Colonic mucosa (tissue), 4 donors: Measurements from ENCODE around the gene PSMD7. TPM values are rescaled to one million over a fixed set of nuclear protein-coding genes. Genes with fewer than 3 reads are reported as not detected.
"Not testable (repeated sequence)": the region's sequence is repeated elsewhere in the genome, so short reads cannot be mapped to it uniquely, and the experiment has no call there.

Source experiments
- DNase-seq: peaks from one replicate; pipeline ENCODE4 v3.0.0-alpha.2; 2020
- H3K27ac ChIP-seq: fragments of 200-600 bp; one replicate; pipeline ENCODE4 v1.8.0; 2021
- H3K27me3 ChIP-seq: fragments of 200-600 bp; one replicate; pipeline ENCODE4 v1.8.0; 2021
- H3K36me3 ChIP-seq: fragments of 200-600 bp; one replicate; pipeline ENCODE4 v1.8.0; 2021
- H3K4me1 ChIP-seq: fragments of 200-600 bp; one replicate; pipeline ENCODE4 v1.8.0; 2021; ENCODE audit warnings: mild to moderate bottlenecking
- H3K4me3 ChIP-seq: fragments of 200-600 bp; one replicate; pipeline ENCODE4 v1.8.0; 2021
- H3K9ac ChIP-seq, 2 donors: one replicate each; pipeline ENCODE4 v1.7.0; 2013; ENCODE audit warnings: control low read depth in 2 of 2, low read depth in 2 of 2, low read length in 2 of 2
- H3K9me3 ChIP-seq: fragments of 200-600 bp; one replicate; pipeline ENCODE4 v1.8.0; 2021
- CTCF ChIP-seq: fragments of 200-600 bp; IDR thresholded peaks from one replicate; pipeline ENCODE4 v1.8.0; 2022; ENCODE audit warnings: antibody characterized with exemption, mild to moderate bottlenecking
- intact Hi-C: fragments of 100-400 bp; cut with DNase I; formaldehyde crosslinking; loops from one replicate; pipeline ENCODE4 v1.14.1; 2022
- total RNA-seq, 2 donors: library from RNA; stranded (reverse); fragmentation: NEBNext Ultra II Directional in 1 of 2; extraction: Animal tissue kit (Norgen Biotek cat#: 25700) in 1 of 2; gene quantifications; one replicate each; pipeline ENCODE4 v1.2.1, GENCODE V29; 2021
- donor health status: healthy.
- donor health status: DM: no; HTN: no; CAD: no.
- donor health status: DM: no; HTN: no; CAD: no.

The PSMD7 gene
- total RNA-seq, 2 donors from 2014 or later: 80.9 to 96.8 TPM

DNA sequence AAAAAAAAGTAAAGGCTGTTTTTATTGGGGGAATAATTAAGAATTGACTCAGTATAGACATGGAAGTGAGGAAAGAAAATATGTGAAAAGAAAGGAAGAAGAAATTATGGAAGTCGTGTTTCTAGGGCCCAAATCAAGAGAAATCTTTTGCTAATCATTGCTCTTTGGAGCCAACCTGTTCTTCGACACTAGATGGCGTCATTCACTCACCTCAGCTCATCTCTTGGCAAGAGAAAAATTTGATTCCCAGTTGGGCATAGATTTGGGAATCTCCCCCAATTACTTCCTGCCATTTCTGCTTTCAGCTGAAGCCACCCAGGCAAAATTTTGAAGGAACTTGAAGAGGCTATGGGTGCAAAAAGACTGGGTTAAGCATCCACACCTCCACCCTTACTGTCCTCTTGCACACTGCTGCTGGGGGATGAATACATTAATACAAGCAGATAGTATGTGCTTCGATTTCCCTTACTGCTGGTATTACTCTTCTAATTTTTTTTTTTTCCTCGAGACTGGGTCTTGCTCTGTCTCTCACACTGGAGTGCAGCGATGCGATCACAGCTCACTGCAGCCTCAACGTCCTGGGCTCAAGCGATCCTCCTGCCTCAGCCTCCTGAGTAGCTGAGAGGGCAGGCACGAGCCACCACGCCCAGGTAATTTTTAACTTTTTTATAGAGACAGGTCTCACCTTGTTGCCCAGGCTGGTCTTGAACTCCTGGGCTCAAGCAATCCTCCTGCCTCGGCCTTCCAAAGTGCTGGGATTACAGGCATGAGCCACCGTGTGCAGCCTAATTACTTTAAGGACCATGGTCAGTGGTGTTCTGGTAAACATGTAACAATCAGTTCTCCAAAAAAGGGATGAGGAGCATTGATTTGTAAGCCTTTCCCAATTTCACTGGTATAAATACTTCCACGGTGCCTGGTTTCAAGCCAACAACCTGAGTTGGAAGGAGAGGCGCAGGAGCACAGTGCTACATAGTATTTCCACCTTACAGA is 13.5 kb downstream of the PSMD7 start:
- Histone ChIP-seq H3K9me3 (no peaks in the 10 kb centered on the region), H3K27ac (no peak overlapping the region), H3K4me3 (no peak overlapping the region), H3K36me3 (peaks cover 12% of the 10 kb centered on the region), H3K27me3 (no peaks in the 10 kb centered on the region), H3K4me1 (no peaks in the 10 kb centered on the region), H3K9ac (no peak overlapping the region)
- intact Hi-C loops: loop anchor here (5.0 to 10.0 kb wide), 2 partner anchors 122 to 315 kb away; no protein-coding TSS in a partner anchor
- peak; percentile 30 for DNase-seq
- TF ChIP-seq CTCF: peak; percentile 67

GRCh38 chr16:74315059-74315458 is 18.4 kb downstream of the PSMD7 start:
- TF ChIP-seq CTCF: no peak
- H3K9me3 ChIP-seq: no peaks in the 10 kb centered on the region
- no peaks in the 10 kb centered on the region for H3K36me3 ChIP-seq
- H3K27ac ChIP-seq: no peak overlapping the region
- no peak overlapping the region for H3K4me3 ChIP-seq
- no peaks in the 10 kb centered on the region for H3K4me1 ChIP-seq
- intact Hi-C loops: no loop called here
- H3K9ac ChIP-seq: no peak overlapping the region
- H3K27me3 ChIP-seq: no peaks in the 10 kb centered on the region
- DNase-seq: no peak

DNA sequence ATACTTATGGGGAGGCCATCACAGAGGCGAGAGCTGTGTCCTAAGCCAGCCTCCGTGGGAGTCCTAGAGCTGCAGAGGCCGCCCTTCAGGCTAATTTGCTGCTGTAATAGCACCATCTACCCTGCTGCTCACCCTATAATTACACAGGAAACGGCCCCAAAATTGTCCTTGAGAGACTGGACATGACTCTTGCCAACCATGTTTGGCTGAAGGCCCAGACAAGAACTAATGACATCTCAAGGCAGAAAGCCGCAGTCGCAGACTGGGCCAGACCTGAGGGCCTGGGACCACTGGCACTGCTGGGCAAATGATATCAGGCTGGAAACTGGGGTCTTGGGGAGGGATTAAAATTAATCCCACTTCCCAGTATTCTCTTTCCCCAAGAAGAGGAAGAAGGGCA is 24.1 kb downstream of the PSMD7 start:
- intact Hi-C loops: no loop called here
- Histone ChIP-seq H3K36me3 (no peaks in the 10 kb centered on the region), H3K9ac (no peak overlapping the region), H3K4me1 (no peaks in the 10 kb centered on the region), H3K9me3 (no peaks in the 10 kb centered on the region), H3K27me3 (no peaks in the 10 kb centered on the region), H3K27ac (no peak overlapping the region), H3K4me3 (no peak overlapping the region)
- DNase-seq: no peak
- TF ChIP-seq CTCF: no peak

DNA sequence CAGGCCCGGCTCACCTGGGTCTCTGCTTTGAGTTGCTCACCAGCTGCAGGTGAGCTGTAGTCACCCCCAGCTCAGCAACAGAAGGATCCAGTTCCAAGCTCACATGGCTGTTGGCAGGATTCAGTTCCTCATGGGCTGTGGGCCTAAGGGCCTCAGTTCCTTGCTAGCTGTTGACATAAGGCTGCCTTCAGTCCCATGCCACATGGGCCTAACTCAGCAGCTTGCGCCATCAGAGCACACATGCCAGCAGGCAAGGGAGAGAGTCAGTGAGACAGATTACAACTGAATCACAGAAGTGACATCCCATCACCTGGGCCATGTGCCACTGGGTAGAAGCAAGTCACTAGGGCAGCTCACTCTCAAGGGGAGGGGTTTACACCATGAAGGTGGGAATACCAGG is 24.7 kb downstream of the PSMD7 start:
- no peak for DNase-seq

DNA sequence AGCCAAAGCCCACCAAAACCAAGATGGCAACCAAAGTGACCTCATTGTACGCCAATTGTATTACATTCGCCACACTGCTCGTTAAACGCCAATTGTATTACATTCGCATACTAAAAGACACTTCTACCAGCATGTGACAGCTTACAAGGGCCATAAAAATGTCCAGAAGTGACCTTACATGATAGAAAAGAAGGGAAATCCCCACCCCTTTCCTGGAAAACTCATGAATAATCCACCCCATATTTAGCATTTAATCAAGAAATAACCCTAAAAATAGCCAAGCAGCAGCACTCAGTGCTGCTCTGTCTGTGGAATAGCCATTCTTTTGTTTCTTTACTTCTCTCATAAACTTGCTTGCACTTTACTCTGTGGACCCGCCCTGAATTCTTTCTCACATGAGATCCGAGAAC is 25.7 kb downstream of the PSMD7 start:
- TF ChIP-seq CTCF: no peak
- intact Hi-C loops: no loop called here
- Histone ChIP-seq H3K27me3 (no peaks in the 10 kb centered on the region), H3K4me1 (no peaks in the 10 kb centered on the region), H3K4me3 (no peak overlapping the region), H3K9me3 (no peaks in the 10 kb centered on the region), H3K36me3 (no peaks in the 10 kb centered on the region), H3K9ac (no peak overlapping the region), H3K27ac (peak overlapping the region; percentile 19)
- DNase-seq: no peak

More for the DNA sequence above, 24.7 kb downstream of the PSMD7 start:
- intact Hi-C loops: no loop called here
- Histone ChIP-seq H3K27ac (peak overlapping the region; percentile 19), H3K9ac (no peak overlapping the region), H3K9me3 (no peaks in the 10 kb centered on the region), H3K4me1 (no peaks in the 10 kb centered on the region), H3K4me3 (no peak overlapping the region), H3K27me3 (no peaks in the 10 kb centered on the region), H3K36me3 (no peaks in the 10 kb centered on the region)
- no peak for TF ChIP-seq CTCF

GRCh38 chr16:74324777-74325176 is 28.2 kb downstream of the PSMD7 start:
- H3K9ac ChIP-seq, H3K9me3 ChIP-seq, H3K4me1 ChIP-seq, H3K4me3 ChIP-seq, H3K36me3 ChIP-seq, H3K27me3 ChIP-seq, H3K27ac ChIP-seq, intact Hi-C loops, DNase-seq: not testable (repeated sequence)
